Gastrocnemius medialis (tissue), 4 donors: ENCODE measurements around the gene DIP2B.

Experiments
- CTCF ChIP-seq, 5 experiments: fragments of 450-650 bp in 3 of 5; fragments of 200-600 bp in 2 of 5; sonication (generic) in 2 of 5; IDR thresholded peaks in 4 of 5; conservative IDR thresholded peaks in 1 of 5; 1 replicate in 4 of 5; 2 replicates in 1 of 5; pipeline ENCODE4 v1.5.1; 2016 to 2019; ENCODE audit warnings: antibody characterized with exemption in 5 of 5, mild to moderate bottlenecking in 3 of 5, moderate library complexity in 3 of 5
- POLR2A ChIP-seq, 2 donors: fragments of 450-650 bp; IDR thresholded peaks; one replicate each; pipeline ENCODE4 v1.6.1; 2017; ENCODE audit warnings: antibody characterized with exemption in 2 of 2, mild to moderate bottlenecking in 2 of 2, moderate library complexity in 2 of 2

- no peak for TF ChIP-seq CTCF (IDR thresholded peaks at IDR 0.05 in 4 of 5, conservative IDR thresholded peaks at IDR 0.05 in 1 of 5)
- no peak for TF ChIP-seq POLR2A (IDR thresholded peaks at IDR 0.05)
These were observed 181.6 kb downstream of the DIP2B start for GRCh38 chr12:50686406-50686805.
